Activated CD4-positive, alpha-beta T cell treated with anti-CD3 and anti-CD28 coated beads, Interleukin-2, amount 50 U/mL, for 48 hours (primary cell): ENCODE results near the gene CMSS1.

Source experiments
- DNase-seq, 2 experiments: peaks; one replicate each; pipeline ENCODE4 v3.0.0-alpha.2; 2020

Gene CMSS1

DNA sequence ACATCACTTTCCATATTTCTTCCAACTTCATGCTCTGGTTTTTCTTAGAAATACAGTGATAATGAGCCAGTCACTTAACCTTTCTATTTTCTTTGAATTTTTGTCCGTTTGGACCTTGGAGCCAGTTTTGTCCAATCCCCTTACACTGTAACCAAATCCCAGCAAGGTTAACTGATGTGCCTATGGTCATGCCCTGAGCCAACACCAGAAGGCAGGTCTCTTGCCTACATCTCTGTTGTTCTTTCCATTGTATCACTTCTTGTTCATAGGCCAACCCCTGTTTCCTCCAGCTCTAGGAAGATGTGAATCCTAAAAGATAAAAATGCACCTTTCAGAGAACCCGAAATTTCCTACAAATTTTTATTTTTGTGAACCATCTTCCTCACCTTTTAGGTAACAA is 122.7 kb downstream of the CMSS1 start:
- DNase-seq = no peak

DNA sequence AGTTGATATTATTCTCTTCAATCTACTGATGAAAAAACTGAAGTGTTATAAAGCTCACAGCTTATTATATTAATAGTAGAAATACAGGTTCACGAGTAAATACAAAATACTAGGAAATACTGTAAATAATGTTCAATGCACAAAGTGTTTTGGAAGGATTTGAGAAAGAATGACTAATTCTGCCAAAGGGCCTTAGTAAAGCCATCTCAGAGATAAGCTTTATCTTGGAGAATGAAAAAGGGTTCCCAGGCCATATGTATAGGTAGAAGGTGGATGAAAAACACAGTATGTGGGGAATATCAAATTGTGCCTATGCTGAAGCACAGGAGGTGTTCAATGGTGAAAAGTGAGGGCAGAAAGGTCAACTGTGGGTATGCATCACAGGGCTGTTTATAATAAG is 123.5 kb downstream of the CMSS1 start:
- no peak for DNase-seq

DNA sequence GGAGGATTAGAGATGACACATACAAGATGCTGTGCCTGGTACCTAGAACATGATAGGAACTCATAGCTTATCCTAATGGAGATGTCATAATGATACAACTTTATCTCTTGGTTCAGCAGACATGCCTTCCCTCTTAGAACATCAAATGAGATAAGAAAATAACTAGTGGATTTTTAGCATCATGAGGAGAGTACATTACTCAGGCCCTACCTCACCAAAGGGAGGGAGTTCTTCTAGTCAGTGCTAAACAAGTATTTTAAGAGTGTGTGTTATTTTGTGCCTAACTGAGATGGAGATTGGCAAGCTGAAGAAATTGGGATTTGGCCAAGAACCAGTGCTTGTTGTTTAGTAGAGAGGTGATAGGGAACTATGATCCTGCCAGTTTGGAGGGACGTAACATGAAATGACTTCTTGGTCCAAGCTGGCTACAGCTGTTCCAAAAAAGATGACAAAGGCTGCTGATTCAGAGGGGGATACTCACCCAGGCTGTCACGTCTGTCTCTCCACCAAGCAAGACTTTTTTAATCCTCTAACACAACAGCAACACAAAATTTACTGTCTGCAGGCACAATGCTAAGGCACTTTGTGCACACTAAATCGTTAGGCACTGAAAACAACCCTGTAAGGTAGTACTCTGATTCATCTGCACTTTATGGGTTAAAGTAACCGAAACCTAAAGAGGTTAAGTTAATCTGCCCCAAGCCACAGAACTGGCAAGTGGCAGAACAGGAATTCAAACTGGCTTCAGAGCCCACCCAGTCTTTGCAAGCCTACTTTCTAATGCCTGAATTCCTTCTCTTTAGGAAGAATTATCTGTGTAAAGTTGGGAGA is 126.5 kb downstream of the CMSS1 start:
- no peak for DNase-seq

DNA sequence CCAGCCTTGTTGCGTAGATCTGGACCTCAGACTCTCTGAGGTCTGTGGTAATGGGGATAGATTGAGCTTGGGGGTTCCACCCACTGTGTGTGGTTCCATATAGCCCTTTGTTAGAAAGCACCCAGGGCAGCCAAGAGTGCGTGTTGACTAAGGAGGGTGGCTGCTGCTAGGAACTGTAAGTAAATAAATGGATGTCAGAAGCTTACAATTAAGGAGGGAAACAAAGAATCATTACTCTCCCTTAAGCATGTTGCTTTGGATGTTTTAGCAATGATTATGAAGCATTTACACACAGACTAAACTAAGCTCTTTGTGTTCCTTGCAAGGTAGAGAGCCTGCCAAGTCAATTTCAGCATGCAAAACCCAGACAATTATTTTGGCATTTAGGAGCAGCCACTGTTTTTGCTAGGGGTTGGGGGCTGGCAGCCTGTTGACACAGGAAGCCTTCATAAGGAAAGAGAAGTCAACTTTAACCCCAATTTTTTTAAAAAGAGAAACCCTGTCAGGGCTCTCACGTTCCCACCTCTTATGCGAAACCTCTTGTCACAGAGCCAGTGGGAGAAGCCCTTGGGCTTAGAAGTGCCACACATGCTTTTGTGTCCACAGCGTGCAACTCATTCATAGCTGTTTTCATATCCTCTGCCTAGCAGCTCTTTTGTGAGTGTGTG is 127.8 kb downstream of the CMSS1 start:
- DNase-seq = no peak

DNA sequence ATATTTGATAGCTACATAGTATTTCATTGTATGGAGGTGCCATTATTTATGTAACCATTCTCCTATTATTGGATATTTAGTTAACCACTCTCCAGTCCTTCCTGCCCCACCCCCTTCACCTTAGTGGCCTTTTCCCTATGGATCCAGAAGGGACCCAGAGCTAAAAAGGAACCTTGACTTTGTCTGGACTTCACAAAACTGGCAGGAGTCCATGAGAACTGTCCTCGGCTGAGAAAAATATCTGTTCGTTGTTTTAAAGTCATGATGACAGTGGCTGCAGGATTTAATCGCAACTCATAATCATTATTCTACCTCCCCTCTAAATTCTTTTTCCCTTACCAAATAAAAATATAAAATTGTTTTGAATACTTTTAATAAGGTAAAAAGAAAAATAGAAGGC is 129.7 kb downstream of the CMSS1 start:
- no peak for DNase-seq

DNA sequence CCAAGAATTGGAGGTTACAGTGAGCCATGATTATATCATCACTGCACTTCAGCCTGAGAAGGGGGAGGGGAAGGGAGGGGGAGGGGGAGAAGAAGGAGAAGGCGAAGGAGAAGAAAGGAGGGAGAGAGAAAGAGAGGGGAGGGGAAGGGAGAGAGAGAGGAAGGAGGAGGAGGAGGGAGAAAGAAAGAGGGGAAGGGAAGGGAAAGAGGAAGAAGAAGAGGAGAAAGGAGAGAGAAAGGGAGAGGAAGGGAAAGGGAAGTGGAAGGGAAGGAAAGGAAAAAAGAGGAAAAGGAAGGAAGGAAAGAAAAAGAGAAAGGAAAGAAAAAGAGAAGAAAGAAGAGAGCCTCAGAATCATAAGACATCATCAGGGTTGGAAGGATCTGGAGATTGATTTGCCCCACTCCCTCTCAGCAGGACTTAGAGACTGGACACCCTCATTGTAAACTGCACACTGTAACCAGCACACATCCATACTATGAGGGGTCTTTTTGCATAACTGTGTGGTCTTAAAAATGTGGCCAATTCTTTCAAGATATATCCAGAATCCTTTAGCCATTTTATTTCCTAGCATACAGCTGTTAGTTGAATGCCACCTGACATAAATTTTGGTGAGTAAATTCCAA is 130.9 kb downstream of the CMSS1 start:
- no peak for DNase-seq

DNA sequence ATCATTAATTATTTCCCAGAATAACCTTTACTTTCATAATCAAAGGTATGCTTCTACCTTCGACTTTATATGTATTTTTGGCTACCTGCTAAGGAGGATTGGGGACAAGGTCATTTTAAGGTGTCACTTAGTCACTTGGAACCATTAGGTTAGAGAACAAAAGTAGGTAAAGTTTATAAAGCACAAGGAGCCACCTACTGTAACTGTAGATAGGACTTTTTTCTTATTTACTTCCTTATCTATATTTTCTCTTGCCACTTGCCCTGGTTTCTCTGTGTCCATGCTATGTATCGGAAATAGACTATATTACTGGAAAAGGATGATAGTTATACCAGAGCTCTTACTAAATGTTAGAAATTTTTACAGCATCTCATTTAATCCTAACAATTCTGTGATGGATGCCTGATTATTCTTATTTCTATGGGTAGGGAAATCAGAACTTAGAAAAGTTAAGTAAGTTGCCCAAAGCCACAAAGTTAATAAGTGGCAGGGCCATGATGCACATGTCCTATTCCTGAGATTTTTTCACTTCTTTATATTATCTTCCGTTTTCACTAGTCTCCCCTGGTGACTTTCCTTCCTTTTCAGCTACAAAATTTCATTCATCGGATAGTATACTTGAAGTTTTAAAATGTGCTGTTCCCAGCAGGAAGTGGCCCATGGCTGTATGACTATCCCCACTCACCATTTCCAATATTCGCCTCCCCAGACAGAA is 132.5 kb downstream of the CMSS1 start:
- DNase-seq = no peak

DNA sequence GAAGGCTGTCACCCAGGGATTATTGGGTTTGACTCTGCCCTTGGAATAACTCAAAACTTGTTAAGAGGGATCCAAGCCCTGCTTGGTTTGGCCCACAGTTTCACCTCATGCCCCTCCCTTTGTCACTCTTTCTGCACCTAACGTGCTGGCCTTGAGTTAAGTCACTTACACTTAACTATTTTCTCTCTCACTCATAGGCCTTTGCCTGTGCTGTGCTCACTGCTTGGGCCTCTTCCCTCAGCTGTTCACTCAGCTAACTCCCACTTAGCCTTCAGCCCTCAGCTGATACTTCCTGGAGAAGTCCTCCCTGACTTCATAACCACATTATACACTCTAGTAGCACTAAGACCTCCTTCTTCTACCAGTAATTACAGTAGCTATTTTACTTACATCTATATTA is 133.3 kb downstream of the CMSS1 start:
- no peak for DNase-seq

DNA sequence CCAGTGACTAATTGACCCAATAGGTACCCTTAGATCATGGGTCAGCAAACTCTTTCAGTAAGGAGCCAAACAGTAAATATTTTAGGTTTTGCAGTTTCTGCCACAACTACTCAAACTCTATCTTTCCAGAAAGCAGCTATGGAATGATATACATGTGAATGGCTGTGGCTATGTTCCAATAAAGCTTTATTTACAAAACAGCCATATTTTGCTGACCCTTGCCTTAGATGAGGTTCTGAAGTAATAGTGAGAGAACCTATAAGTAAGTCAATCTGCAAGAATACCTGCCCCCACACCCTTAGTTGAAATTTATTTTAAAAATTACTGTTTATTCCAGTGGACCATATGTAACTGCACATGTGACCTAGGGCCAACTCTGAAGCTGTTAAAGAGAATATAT is 134.0 kb downstream of the CMSS1 start:
- DNase-seq = no peak

DNA sequence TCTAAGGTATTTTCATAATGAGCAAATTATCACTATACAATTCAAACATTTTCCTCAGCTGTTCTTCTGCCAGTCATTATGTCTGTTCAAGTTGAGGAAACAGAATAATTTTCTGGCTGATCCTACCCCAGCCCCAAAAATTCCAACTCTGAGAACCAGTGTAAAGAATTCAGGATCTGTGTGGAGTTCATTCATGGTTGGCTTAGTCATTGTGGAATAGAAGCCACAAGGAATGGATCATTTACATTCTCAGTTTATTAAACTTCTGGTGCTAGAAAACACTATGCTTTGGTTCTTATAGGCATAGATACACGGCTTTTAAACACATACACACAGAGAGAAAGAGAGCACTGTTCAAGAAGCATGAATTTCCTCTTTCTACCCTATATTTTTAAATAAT is 134.6 kb downstream of the CMSS1 start:
- no peak for DNase-seq

DNA sequence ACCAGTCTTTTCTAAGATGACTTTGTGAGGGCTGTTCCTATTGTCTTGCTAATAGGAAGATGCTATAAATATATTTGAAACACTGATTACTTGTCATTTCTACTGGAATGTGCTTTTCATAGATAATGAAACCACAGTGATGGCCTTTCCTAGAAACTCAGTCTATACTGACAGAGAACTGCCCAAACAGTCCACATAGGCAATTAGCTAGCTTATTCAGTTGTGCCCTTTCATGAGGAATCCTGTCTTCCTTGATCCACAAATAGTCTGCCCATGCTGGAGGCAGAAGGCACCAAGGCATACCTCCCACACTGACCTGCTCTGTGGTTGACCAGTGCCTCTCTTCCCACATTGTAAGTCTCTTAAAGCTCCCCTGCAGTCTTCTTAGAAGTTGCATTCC is 135.9 kb downstream of the CMSS1 start:
- DNase-seq = no peak

DNA sequence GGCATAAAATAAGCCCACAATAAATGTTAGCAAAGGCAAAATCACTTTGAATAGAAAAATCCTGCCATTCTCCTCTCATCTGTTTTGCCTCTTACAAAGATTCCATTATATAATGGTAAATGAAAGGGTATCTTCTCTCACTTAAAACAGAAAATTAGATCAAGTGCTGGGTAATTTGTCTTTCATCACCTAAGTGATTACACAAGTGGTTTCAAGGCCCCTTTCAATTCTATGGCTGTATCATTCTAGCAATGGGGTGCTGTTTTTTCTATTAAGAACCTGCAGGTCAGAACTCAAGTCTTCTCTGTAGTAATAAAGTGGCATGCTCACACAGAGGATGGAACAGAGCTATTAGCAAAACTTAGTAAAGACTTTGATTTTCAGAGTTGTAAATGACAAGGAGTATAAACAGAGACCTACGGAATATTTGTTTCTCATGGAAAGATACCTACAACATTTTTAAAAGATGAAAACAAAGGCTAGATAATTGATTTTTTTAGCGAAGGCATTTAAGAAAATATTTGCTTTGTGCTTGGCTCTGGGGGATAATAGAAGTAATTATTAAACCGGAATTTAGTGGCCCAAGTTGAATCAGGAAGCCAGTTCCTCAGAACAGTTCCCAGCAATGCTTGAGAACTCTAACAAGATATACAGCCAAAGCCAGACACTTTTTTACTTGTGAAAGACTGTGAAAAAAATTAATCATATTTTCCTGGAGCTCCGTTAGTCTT is 137.4 kb downstream of the CMSS1 start:
- no peak for DNase-seq

DNA sequence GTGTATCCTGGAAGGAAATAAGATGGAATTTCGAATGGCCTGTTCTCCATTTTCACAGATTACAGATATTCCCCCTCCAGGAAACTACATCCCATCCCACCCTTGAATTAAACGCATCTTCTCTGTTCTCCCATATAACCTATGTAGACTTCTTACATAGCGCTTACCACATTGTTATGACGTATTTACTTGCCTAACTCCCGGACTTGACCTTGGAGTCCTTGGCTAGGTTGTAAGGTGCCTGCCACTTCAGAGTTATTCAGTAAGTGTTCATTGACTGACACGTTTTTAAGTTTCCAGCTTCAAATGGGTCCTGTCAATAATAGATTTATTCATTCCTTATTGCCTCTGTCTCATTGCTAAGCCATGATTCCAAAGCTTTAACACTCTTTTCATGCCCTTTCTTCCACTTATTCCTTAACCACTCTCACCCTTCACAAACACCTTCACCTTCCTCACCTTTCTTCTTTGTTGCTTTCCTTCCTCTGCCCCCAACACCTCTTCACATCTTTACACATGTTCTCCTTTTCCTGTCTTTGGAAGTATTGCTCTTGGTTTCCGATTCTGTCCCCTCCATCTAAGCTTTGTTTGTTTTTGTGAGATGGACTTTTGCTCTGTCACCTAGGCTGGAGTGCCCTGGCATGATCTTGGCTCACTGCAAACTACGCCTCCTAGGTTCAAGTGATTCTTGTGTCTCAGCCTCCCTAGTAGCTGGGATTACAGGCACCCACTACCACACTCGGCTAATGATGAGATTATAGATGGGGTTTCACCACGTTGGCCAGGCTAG is 138.3 kb downstream of the CMSS1 start:
- DNase-seq = no peak

DNA sequence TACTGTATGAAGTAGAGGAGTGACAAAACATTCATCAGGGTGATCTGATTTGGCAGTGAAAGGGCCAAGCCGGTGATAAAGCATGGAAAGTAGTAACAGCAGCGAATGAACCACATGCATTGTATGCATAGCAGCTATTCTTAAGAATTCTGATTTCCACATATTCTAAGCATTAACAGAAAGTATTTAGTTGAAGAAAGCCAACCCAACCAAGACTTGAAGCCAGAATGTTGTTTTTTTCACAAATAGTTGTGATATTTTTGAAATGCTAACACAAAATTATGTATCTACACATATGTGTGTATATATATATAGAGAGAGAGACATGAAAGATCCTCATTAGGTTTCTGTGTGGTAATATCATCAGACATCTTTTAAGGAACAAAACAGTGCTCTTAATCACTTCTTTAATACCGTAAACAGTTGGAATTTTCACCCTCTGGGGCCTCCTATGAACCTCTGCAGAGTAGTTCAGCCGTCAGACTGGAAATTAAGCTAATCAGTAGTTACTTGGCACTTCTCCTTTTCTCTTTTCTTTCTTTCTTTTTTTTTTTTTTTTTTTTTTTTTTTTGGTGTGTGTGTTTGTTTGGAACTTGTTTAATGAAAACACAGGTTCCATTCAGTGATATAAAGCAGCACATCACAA is 139.6 kb downstream of the CMSS1 start:
- DNase-seq = no peak

DNA sequence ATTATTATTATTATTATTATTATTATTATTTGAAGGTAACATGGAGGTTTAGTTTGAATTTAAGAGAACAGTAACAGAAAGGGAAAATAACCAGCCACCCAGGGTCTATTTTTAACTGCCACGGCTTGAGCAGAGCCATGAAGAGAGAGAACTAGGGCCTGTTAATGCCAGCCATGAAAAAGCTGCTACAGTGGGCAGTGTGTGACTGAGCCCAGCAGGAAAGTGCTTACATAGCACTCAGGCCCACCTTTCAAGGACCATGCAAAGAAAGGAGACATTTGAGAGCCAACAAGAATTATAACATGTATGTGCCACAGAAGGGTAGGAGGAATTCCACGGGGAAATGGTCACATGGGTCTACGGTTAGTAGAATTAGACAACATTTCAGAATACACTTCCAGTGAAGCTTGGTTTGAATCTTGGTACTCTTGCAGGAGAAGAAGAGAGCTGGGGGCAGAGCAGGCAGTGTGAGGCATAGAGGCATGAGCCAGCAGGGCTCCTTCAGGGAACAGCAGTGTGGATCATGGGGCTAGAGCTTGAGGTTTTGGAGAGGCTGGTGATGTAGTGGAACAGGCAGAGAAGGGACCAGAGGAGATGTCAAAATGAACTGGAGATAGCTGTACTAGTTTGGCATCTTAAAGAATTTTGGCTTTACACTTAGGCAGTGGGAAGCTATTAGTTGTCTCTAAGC is 140.7 kb downstream of the CMSS1 start:
- DNase-seq = no peak

DNA sequence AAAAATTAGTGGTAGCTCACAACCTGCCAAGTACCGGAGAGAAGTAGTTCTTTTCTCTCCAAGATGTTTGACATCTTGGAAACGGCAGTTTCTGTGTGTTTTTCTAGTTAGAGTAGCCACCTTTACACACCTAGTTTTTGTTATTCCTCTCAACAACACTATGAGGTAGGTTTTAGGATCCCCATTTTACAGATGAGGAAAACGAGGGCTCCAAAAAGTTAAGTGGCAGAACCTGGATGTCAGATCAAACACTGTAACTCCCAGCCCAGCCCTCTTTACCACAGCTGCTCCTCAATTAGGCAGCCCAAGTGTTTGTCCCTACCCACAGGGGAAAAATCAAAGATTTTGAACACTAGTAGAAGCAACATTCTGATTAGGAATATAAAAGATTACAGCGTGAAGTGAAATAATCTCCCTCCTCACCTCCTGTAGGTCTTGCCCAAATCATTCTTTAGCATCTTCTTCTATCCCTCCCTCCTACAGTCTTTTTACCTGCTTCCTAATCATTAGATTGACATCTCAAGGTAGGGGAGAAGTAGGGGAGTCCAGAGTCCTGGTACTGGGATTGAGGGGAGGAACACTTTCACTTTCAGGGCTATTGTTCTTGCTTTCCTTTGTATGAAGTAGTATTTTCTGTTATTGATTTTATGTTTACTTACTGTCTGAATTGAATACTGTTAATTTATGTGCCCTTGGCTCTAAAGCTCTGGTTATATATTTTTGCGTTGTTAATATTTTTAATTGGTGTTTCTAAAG is 142.6 kb downstream of the CMSS1 start:
- DNase-seq = no peak

DNA sequence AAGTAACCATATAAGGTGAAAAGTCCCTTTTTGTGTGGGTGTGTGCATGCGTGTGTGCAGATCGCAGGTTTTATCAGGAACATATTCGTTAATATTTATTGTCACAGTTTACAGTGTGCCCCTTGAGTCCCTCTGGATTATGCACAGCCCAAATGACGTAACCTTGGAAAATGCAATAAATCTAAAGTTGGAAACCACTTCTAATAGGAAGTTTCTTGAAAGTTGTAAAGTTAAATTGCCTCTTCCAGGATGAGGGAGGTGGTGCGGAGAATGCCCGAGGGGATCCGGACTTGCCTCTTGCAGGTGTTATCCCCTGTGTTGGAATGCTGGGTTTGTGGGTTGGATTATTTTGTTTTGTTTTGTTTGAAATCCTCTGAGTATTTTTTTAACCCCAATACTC is 143.3 kb downstream of the CMSS1 start:
- no peak for DNase-seq

DNA sequence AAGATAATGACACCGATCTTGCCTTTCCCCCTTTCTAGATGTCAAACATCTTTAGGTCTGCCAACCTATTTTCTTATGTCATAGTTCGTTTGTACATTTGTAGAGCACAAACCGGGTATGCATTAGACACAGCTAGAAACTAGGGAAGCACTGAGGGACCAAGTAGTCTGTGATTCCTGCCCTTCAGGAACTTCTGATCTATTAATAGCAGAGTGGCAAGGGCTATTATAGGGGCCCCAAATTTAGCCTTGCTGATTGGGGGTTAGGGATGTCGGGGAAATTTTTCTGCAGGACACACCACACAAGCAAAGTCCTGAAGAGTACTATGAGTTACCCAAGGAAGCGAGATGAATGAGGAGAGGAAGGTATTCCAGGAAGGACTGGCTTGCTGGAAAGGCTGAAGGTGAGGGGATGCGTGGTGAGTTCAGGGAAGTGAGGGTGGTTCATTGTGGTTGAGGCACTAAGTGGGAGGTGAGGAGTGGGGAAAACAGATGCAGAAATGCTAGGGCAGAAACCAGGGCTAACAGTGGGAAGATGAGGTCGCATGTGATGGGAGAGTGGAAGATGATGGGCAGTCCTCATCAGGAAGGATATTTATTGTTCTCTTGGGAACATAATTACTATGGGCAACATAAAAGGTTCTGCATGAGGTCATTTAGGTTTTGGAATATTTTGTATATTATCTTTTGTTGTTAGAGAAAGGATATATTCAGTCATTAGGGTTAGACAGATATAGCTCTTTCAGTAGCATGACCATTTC is 144.3 kb downstream of the CMSS1 start:
- DNase-seq = no peak

DNA sequence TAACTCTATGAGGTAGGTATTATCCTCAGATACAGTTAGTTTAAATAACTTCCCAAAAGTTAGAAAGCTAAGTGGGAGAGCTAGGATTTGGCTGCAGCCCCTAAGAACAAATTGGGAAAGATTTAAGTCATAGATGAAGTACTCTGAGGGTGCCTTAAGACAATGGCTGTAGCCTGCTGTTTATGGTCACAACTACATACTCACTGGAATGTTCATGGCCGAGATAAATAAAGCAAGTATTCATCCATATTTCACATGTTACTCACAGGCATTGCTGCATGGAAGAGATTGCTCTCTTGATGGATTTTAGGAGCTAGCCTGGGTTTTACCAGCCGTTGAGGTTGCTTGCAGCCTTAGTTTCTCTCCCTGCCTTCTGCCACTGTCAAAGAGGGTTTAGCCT is 145.0 kb downstream of the CMSS1 start:
- no peak for DNase-seq
